Measurements from ENCODE around the gene TELO2.

Gene TELO2

DNA sequence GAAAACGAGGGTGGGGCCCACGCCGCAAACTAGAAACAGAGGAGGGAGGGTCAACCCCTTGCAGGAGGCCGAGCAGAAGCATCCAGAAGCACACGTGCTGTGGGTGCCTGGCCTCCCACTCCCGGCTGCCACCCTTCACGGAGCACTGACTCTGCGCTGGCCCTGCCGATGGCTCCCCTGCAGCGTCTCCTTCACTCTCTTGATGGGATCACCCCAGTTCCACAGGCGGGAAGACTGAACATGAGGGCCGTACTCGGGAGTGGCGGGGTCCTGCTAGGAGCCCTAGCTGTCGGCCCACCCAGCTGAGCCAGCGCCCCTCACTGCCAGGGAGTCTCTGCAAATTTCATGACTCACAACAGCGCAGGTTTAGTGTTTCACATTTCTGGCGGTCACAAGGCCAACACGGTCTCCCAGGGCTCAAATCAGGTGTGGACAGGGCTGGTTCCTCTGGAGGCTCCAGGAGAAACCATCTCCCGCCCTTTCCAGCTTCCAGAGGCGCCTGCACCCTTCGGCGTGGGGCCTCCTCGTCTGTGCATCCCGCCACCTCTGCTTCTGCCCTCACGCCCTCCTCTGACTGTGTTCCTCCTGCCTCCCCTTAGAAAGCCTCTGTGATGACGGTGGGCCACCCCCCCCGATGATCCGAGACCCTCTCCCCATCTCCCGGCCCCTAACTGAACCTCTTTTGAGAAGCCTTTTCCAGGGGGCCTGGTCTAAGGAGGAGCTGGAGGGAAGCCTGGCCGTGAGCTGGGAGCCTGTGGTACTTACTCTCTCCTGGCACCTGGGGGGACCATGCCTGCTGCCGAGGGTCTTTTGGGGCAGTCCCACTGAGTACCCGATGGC is 6.4 kb upstream of the TELO2 start:
- H3K4me3 ChIP-seq (ENCODE audit: low read length): no peak overlapping the region
- no peak overlapping the region for H3K4me2 ChIP-seq (ENCODE audit: low read length)
- TF ChIP-seq CTCF (IDR thresholded peaks at IDR 0.05; ENCODE audit: low read depth, low read length, poor library complexity, severe bottlenecking) (no peak), EZH2phosphoT487 (IDR thresholded peaks at IDR 0.05; ENCODE audit: borderline replicate concordance, low read length) (no peak)

DNA sequence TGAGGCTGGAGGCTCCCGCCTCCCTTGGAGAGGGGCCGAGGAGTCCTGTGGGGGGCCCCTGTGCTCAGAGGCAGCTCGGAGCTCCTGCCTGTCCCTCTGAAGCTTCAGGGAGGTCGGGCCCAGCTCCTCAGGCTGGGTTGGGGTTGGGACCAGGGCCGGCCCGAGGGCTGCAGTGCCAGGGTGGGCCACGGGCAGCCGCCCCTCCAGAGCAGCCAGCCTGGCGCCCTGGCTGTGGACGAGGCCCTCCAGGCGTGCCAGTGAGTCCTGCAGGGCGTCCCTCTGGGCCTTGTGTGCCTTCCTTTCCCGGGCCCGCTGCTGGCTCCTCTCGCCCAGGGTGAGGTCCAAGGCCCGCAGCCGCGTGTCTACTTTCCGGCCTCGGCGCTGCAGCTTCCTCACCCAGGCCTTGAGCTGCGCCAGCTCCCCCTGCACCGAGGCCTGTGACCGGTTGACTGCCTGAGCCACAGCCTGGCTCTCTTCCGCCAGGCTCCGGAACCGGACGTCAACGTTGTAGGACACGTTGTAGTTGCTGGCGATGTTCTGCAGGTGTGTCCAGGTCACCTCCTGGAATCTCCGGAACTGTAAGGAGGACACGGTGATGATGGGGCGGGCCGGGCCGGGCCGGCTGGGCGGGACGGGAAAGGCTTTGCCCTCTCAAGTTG is 5.6 kb upstream of the TELO2 start:
- Histone ChIP-seq H3K4me2 (ENCODE audit: low read length) (no peak overlapping the region), H3K9me2 (replicated peaks; ENCODE audit: control insufficient read depth, low read length) (no peaks in the 10 kb centered on the region), H3K4me1 (ENCODE audit: control insufficient read depth, low read length) (peaks cover 5% of the 10 kb centered on the region), H3K79me2 (ENCODE audit: control insufficient read depth, low read length) (peaks cover 3% of the 10 kb centered on the region), H3F3A (ENCODE audit: control insufficient read depth, insufficient read depth) (no peaks in the 10 kb centered on the region), H3K27ac (ENCODE audit: low read depth, low read length) (no peak overlapping the region), H4K20me1 (ENCODE audit: control insufficient read depth, insufficient read depth, low read depth, low read length) (no peaks in the 10 kb centered on the region), H3K36me3 (ENCODE audit: control insufficient read depth, low read length) (no peaks in the 10 kb centered on the region), H3K4me3 (ENCODE audit: low read length) (no peak overlapping the region), H3K9me3 (ENCODE audit: control insufficient read depth, insufficient read depth, low read length) (no peaks in the 10 kb centered on the region), H3K27me3 (ENCODE audit: control insufficient read depth, low read length) (peaks cover 20% of the 10 kb centered on the region)
- TF ChIP-seq CTCF (IDR thresholded peaks at IDR 0.05; ENCODE audit: low read depth, low read length, poor library complexity, severe bottlenecking) (no peak), EZH2phosphoT487 (IDR thresholded peaks at IDR 0.05; ENCODE audit: borderline replicate concordance, low read length) (no peak)

More for the DNA sequence above, 6.4 kb upstream of the TELO2 start:
- peaks cover 27% of the 10 kb centered on the region for H3K27me3 ChIP-seq (ENCODE audit: control insufficient read depth, low read length)
- no peaks in the 10 kb centered on the region for H3K36me3 ChIP-seq (ENCODE audit: control insufficient read depth, low read length)
- no peaks in the 10 kb centered on the region for H3F3A ChIP-seq (ENCODE audit: control insufficient read depth, insufficient read depth)
- H4K20me1 ChIP-seq (ENCODE audit: control insufficient read depth, insufficient read depth, low read depth, low read length): no peaks in the 10 kb centered on the region
- no peaks in the 10 kb centered on the region for H3K9me3 ChIP-seq (ENCODE audit: control insufficient read depth, insufficient read depth, low read length)
- no peaks in the 10 kb centered on the region for H3K79me2 ChIP-seq (ENCODE audit: control insufficient read depth, low read length)
- H3K4me1 ChIP-seq (ENCODE audit: control insufficient read depth, low read length): no peaks in the 10 kb centered on the region
- H3K9me2 ChIP-seq (replicated peaks; ENCODE audit: control insufficient read depth, low read length): no peaks in the 10 kb centered on the region
- no peak overlapping the region for H3K27ac ChIP-seq (ENCODE audit: low read depth, low read length)

DNA sequence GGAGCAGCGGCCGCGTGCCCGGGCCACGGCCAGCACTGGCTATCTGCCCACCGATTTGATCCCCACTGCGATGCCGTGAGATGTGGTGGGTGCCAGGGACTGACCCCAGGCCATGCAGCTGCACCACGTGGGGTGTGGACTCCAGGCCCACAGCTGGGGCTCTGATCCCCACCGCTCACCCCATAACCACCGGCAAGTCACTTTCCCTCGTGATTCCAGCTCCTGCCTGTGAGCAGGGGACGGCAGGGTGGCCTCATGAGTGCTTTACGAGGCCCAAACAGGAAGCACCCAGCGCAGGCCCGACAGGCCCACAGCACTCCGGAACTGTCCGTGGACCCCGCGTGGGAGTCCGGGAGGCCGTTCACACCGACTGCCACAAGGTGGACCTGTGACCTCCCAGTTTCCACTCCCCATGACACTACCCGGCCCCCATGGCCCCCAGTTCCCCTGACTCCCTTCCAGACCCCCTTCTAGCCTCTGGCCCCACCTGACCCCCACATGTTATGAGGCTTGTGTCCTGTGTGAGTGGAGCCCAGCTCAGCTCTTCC is 5.0 kb upstream of the TELO2 start:
- no peak overlapping the region for H3K4me2 ChIP-seq (ENCODE audit: low read length)
- peaks cover 14% of the 10 kb centered on the region for H3K27me3 ChIP-seq (ENCODE audit: control insufficient read depth, low read length)
- peaks cover 10% of the 10 kb centered on the region for H3K4me1 ChIP-seq (ENCODE audit: control insufficient read depth, low read length)
- H3F3A ChIP-seq (ENCODE audit: control insufficient read depth, insufficient read depth): no peaks in the 10 kb centered on the region
- no peaks in the 10 kb centered on the region for H4K20me1 ChIP-seq (ENCODE audit: control insufficient read depth, insufficient read depth, low read depth, low read length)
- no peak overlapping the region for H3K27ac ChIP-seq (ENCODE audit: low read depth, low read length)
- no peaks in the 10 kb centered on the region for H3K9me3 ChIP-seq (ENCODE audit: control insufficient read depth, insufficient read depth, low read length)
- no peaks in the 10 kb centered on the region for H3K9me2 ChIP-seq (replicated peaks; ENCODE audit: control insufficient read depth, low read length)
- no peak overlapping the region for H3K4me3 ChIP-seq (ENCODE audit: low read length)
- no peaks in the 10 kb centered on the region for H3K36me3 ChIP-seq (ENCODE audit: control insufficient read depth, low read length)
- TF ChIP-seq CTCF (IDR thresholded peaks at IDR 0.05; ENCODE audit: low read depth, low read length, poor library complexity, severe bottlenecking): no peak
- no peak for TF ChIP-seq EZH2phosphoT487 (IDR thresholded peaks at IDR 0.05; ENCODE audit: borderline replicate concordance, low read length)
- H3K79me2 ChIP-seq (ENCODE audit: control insufficient read depth, low read length): peaks cover 5% of the 10 kb centered on the region
